CD4-positive, alpha-beta memory T cell (primary cell): ENCODE measurements around the gene MIEF1. TPM values are rescaled to one million over a fixed set of nuclear protein-coding genes. Genes with fewer than 3 reads are reported as not detected.

ENCODE experiments used
- CTCF ChIA-PET: fragments of 350-600 bp; sonication (Branson Sonifier 250); formaldehyde crosslinking; loops from one replicate; lab custom pipeline; 2021; ENCODE audit warnings: inconsistent platforms; ENCODE audit not compliant: partially characterized antibody; lab: Charles Lee
- POLR2A ChIA-PET: fragments of 350-600 bp; sonication (Branson Sonifier 250); formaldehyde crosslinking; loops from one replicate; lab custom pipeline; 2021; ENCODE audit not compliant: partially characterized antibody; lab: Charles Lee
- DNase-seq, 5 donors: peaks; one replicate each; pipeline versions ENCODE4 v3.0.0 to v3.0.0-alpha.2; 2020 to 2022; ENCODE audit warnings: mixed read lengths in 1 of 5
- H3K27ac ChIP-seq: one replicate; pipeline ENCODE4 v1.7.0; 2013; ENCODE audit warnings: low read depth, low read length
- H3K27me3 ChIP-seq: 2 replicates; pipeline ENCODE4 v1.7.0; 2013; ENCODE audit warnings: mild to moderate bottlenecking, low read length, moderate library complexity; ENCODE audit not compliant: insufficient read depth
- H3K36me3 ChIP-seq: 2 replicates; pipeline ENCODE4 v1.7.0; 2013; ENCODE audit warnings: mild to moderate bottlenecking, low read length, moderate library complexity; ENCODE audit not compliant: insufficient read depth
- H3K4me1 ChIP-seq: 2 replicates; pipeline ENCODE4 v1.7.0; 2013; ENCODE audit warnings: mild to moderate bottlenecking, low read length, moderate library complexity; ENCODE audit not compliant: insufficient read depth
- H3K4me3 ChIP-seq, 2 donors: one replicate each; pipeline ENCODE4 v1.7.0; 2013; ENCODE audit warnings: low read length in 2 of 2, mild to moderate bottlenecking in 1 of 2
- H3K9me3 ChIP-seq, 2 donors: one replicate each; pipeline ENCODE4 v1.7.0; 2013; ENCODE audit warnings: low read length in 2 of 2, control low read depth in 1 of 2; ENCODE audit not compliant: control insufficient read depth in 1 of 2
- H3K27ac Mint-ChIP-seq, 7 donors: one replicate each; pipeline ENCODE4 v1.8.0; 2020 to 2021; ENCODE audit warnings: mixed read lengths in 7 of 7, mild to moderate bottlenecking in 6 of 7, inconsistent platforms in 3 of 7, moderate library complexity in 3 of 7
- H3K27me3 Mint-ChIP-seq, 2 donors: one replicate each; pipeline ENCODE4 v1.8.0; 2020 to 2021; ENCODE audit warnings: mixed read lengths in 2 of 2
- H3K36me3 Mint-ChIP-seq, 2 donors: one replicate each; pipeline ENCODE4 v1.8.0; 2020 to 2021; ENCODE audit warnings: mixed read lengths in 2 of 2, inconsistent platforms in 1 of 2, mild to moderate bottlenecking in 1 of 2
- H3K4me1 Mint-ChIP-seq, 4 donors: one replicate each; pipeline ENCODE4 v1.8.0; 2020 to 2021; ENCODE audit warnings: mixed read lengths in 4 of 4, mild to moderate bottlenecking in 1 of 4
- H3K4me3 Mint-ChIP-seq, 8 donors: one replicate each; pipeline ENCODE4 v1.8.0; 2020 to 2021; ENCODE audit warnings: mixed read lengths in 8 of 8, mild to moderate bottlenecking in 7 of 8, moderate library complexity in 6 of 8, inconsistent platforms in 3 of 8
- H3K9me3 Mint-ChIP-seq, 8 donors: one replicate each; pipeline ENCODE4 v1.8.0; 2020 to 2021; ENCODE audit warnings: mixed read lengths in 8 of 8, mild to moderate bottlenecking in 5 of 8, inconsistent platforms in 3 of 8, moderate library complexity in 1 of 8
- intact Hi-C: fragments of 100-400 bp; cut with micrococcal nuclease; formaldehyde crosslinking; loops from one replicate; pipeline ENCODE4 v1.15.1; 2023
- polyA plus RNA-seq, 2 donors: library from polyadenylated mRNA; unstranded; fragments of 300-500 nt; fragmentation: Illumina TruSeq; gene quantifications; one replicate each; pipeline ENCODE4 v1.2.3, GENCODE V29; 2021
- total RNA-seq, 2 experiments: library from RNA; stranded (reverse); gene quantifications; one replicate each; pipeline ENCODE4 v1.2.3, GENCODE V29; 2021

Gene MIEF1
- total and polyA plus RNA-seq, 4 experiments from 2014 or later: 15.4 to 44.3 (median 34.0) TPM

GRCh38 chr22:39471381-39472141 lies 30.5 kb upstream of the MIEF1 start:
- no peaks in the 10 kb centered on the region for H3K9me3 Mint-ChIP-seq
- no peak for DNase-seq
- no peaks in the 10 kb centered on the region for H3K27me3 ChIP-seq
- POLR2A ChIA-PET: no interaction called here
- H3K4me3 Mint-ChIP-seq: peak overlapping the region in 2 of 8 donors; percentile 36 to 67
- H3K4me1 Mint-ChIP-seq: peaks cover 7 to 22% (median 14%) of the 10 kb centered on the region in 4 donors
- no peaks in the 10 kb centered on the region for H3K36me3 Mint-ChIP-seq
- no peaks in the 10 kb centered on the region for H3K36me3 ChIP-seq
- H3K4me3 ChIP-seq: no peak overlapping the region
- H3K27ac ChIP-seq: no peak overlapping the region
- peak overlapping the region in 5 of 7 donors; percentile 47 to 80 (median 68) for H3K27ac Mint-ChIP-seq
- CTCF ChIA-PET: interaction anchor here (0.6 to 1.4 kb wide), 3 partner anchors 30 to 788 kb away, joined by 3 to 5 read pairs (median 4); partner anchors contain the start of gene MIEF1
- H3K9me3 ChIP-seq: no peaks in the 10 kb centered on the region
- peaks cover 0 to 3% of the 10 kb centered on the region in 2 donors for H3K27me3 Mint-ChIP-seq
- intact Hi-C loops: no loop called here
- peaks cover 19% of the 10 kb centered on the region for H3K4me1 ChIP-seq

- no peaks in the 10 kb centered on the region for H3K9me3 Mint-ChIP-seq
- peak overlapping the region in 5 of 7 donors; percentile 19 to 55 (median 35) for H3K27ac Mint-ChIP-seq
- intact Hi-C loops: no loop called here
- Histone ChIP-seq H3K4me3 (no peak overlapping the region), H3K27me3 (no peaks in the 10 kb centered on the region), H3K4me1 (peaks cover 19% of the 10 kb centered on the region), H3K27ac (no peak overlapping the region), H3K36me3 (no peaks in the 10 kb centered on the region), H3K9me3 (no peaks in the 10 kb centered on the region)
- peaks cover 7 to 22% (median 14%) of the 10 kb centered on the region in 4 donors for H3K4me1 Mint-ChIP-seq
- H3K27me3 Mint-ChIP-seq: peaks cover 0 to 3% of the 10 kb centered on the region in 2 donors
- DNase-seq: no peak
- ChIA-PET POLR2A (no interaction called here), CTCF (interaction anchor here (1.4 kb wide), 1 partner anchor 41 kb away, joined by 5 read pairs; no protein-coding TSS in a partner anchor)
- H3K36me3 Mint-ChIP-seq: no peaks in the 10 kb centered on the region
- no peak overlapping the region for H3K4me3 Mint-ChIP-seq
Observed at GRCh38 chr22:39472570-39473556, 29.2 kb upstream of the MIEF1 start.

- H3K4me1 Mint-ChIP-seq: peaks cover 7 to 22% (median 12%) of the 10 kb centered on the region in 4 donors
- no peaks in the 10 kb centered on the region for H3K27me3 ChIP-seq
- H3K27ac ChIP-seq: no peak overlapping the region
- peak overlapping the region in 1 of 7 donors; percentile 36 for H3K27ac Mint-ChIP-seq
- DNase-seq: no peak
- H3K4me3 Mint-ChIP-seq: no peak overlapping the region
- peaks cover 19% of the 10 kb centered on the region for H3K4me1 ChIP-seq
- H3K36me3 Mint-ChIP-seq: no peaks in the 10 kb centered on the region
- ChIA-PET CTCF (no interaction called here), POLR2A (no interaction called here)
- no peaks in the 10 kb centered on the region for H3K27me3 Mint-ChIP-seq
- no peaks in the 10 kb centered on the region for H3K9me3 ChIP-seq
- intact Hi-C loops: no loop called here
- H3K9me3 Mint-ChIP-seq: no peaks in the 10 kb centered on the region
- H3K36me3 ChIP-seq: no peaks in the 10 kb centered on the region
- no peak overlapping the region for H3K4me3 ChIP-seq
Observed at GRCh38 chr22:39473851-39474250, 28.2 kb upstream of the MIEF1 start.

- Mint-ChIP-seq H3K36me3 (no peaks in the 10 kb centered on the region), H3K4me1 (peaks cover 7 to 22% (median 12%) of the 10 kb centered on the region in 4 donors), H3K4me3 (no peak overlapping the region), H3K27me3 (no peaks in the 10 kb centered on the region), H3K9me3 (no peaks in the 10 kb centered on the region), H3K27ac (no peak overlapping the region)
- Histone ChIP-seq H3K27me3 (no peaks in the 10 kb centered on the region), H3K36me3 (no peaks in the 10 kb centered on the region), H3K4me1 (peaks cover 19% of the 10 kb centered on the region), H3K4me3 (no peak overlapping the region), H3K9me3 (no peaks in the 10 kb centered on the region), H3K27ac (no peak overlapping the region)
- ChIA-PET CTCF (no interaction called here), POLR2A (no interaction called here)
- intact Hi-C loops: no loop called here
- DNase-seq: no peak
Observed at GRCh38 chr22:39474351-39475111, 27.6 kb upstream of the MIEF1 start.

GRCh38 chr22:39475337-39475736 lies 26.8 kb upstream of the MIEF1 start:
- CTCF ChIA-PET: no interaction called here
- POLR2A ChIA-PET: no interaction called here

GRCh38 chr22:39475902-39476301 lies 26.2 kb upstream of the MIEF1 start:
- ChIA-PET POLR2A (no interaction called here), CTCF (no interaction called here)
- no peaks in the 10 kb centered on the region for H3K27me3 ChIP-seq
- Mint-ChIP-seq H3K4me1 (peaks cover 7 to 22% (median 12%) of the 10 kb centered on the region in 4 donors), H3K4me3 (no peak overlapping the region), H3K9me3 (no peaks in the 10 kb centered on the region), H3K36me3 (no peaks in the 10 kb centered on the region), H3K27me3 (no peaks in the 10 kb centered on the region), H3K27ac (no peak overlapping the region)
- DNase-seq: no peak
- no peaks in the 10 kb centered on the region for H3K9me3 ChIP-seq
- peaks cover 19% of the 10 kb centered on the region for H3K4me1 ChIP-seq
- H3K27ac ChIP-seq: no peak overlapping the region
- H3K4me3 ChIP-seq: no peak overlapping the region
- H3K36me3 ChIP-seq: no peaks in the 10 kb centered on the region
- intact Hi-C loops: no loop called here

More at GRCh38 chr22:39475337-39475736, 26.8 kb upstream of the MIEF1 start:
- DNase-seq: no peak
- H3K27ac Mint-ChIP-seq: no peak overlapping the region
- H3K4me3 Mint-ChIP-seq: no peak overlapping the region
- peaks cover 7 to 22% (median 12%) of the 10 kb centered on the region in 4 donors for H3K4me1 Mint-ChIP-seq
- H3K36me3 Mint-ChIP-seq: no peaks in the 10 kb centered on the region
- Histone ChIP-seq H3K36me3 (no peaks in the 10 kb centered on the region), H3K9me3 (no peaks in the 10 kb centered on the region), H3K4me3 (no peak overlapping the region), H3K27me3 (no peaks in the 10 kb centered on the region), H3K4me1 (peaks cover 19% of the 10 kb centered on the region), H3K27ac (no peak overlapping the region)
- H3K27me3 Mint-ChIP-seq: no peaks in the 10 kb centered on the region
- no peaks in the 10 kb centered on the region for H3K9me3 Mint-ChIP-seq
- intact Hi-C loops: no loop called here
